NT2/D1 (cell line): Measurements from ENCODE around the gene EPHA5.

Source experiments
- DNase-seq: peaks from one replicate; pipeline ENCODE4 v3.0.0-alpha.2; 2011; ENCODE audit warnings: low read depth, low spot score
- H3K27me3 ChIP-seq: 2 replicates; pipeline ENCODE4 v1.6.0; 2011; ENCODE audit warnings: mild to moderate bottlenecking; ENCODE audit not compliant: insufficient read length, insufficient read depth
- H3K36me3 ChIP-seq: 2 replicates; pipeline ENCODE4 v1.6.1; 2011; ENCODE audit warnings: mild to moderate bottlenecking, low read length, mixed read lengths; ENCODE audit not compliant: insufficient read depth, insufficient read length
- H3K4me1 ChIP-seq: 2 replicates; pipeline ENCODE4 v1.5.1; 2011; ENCODE audit not compliant: insufficient read depth, insufficient read length
- H3K4me3 ChIP-seq: 2 replicates; pipeline ENCODE4 v1.5.1; 2011; ENCODE audit warnings: low read depth; ENCODE audit not compliant: insufficient read length
- H3K9ac ChIP-seq: 2 replicates; pipeline ENCODE4 v1.6.0; 2011; ENCODE audit warnings: low read depth; ENCODE audit not compliant: insufficient read length
- H3K9me3 ChIP-seq: 2 replicates; pipeline ENCODE4 v1.5.1; 2011; ENCODE audit warnings: mild to moderate bottlenecking, low read length; ENCODE audit not compliant: insufficient read depth
- SUZ12 ChIP-seq: IDR thresholded peaks from 2 replicates; pipeline ENCODE4 v1.6.1; 2011; ENCODE audit not compliant: insufficient read length, insufficient read depth; ENCODE audit errors: extremely low read depth
- YY1 ChIP-seq: IDR thresholded peaks from 2 replicates; pipeline ENCODE4 v1.6.1; 2011; ENCODE audit not compliant: insufficient read length, insufficient read depth
- ZNF274 ChIP-seq: IDR thresholded peaks from 2 replicates; pipeline ENCODE4 v1.6.1; 2011; ENCODE audit warnings: mild to moderate bottlenecking, low read depth, low read length

The EPHA5 gene

DNA sequence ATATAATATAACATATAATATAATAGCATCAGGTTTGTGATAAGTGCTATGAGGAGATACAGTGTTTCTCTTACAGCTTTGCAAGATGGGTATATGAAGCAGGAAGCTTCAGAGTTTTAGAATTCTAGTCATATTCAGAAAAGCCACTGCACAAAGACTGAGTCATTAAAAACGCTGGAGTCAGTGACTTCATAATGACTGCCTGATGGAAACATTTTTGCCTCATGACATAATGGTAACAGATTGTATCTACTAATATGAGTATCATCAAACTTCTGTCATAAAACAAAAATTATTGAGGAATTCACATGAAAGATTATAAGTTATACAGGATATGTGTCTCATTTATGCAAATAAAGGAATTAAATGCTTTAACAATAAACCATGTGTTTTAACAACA, 46.8 kb downstream of the EPHA5 start:
- TF ChIP-seq YY1 (no peak), ZNF274 (no peak), SUZ12 (no peak)
- H3K9me3 ChIP-seq: no peaks in the 10 kb centered on the region
- no peak for DNase-seq
- no peaks in the 10 kb centered on the region for H3K4me1 ChIP-seq
- no peaks in the 10 kb centered on the region for H3K27me3 ChIP-seq
- no peaks in the 10 kb centered on the region for H3K36me3 ChIP-seq
- H3K9ac ChIP-seq: no peak overlapping the region
- no peak overlapping the region for H3K4me3 ChIP-seq

DNA sequence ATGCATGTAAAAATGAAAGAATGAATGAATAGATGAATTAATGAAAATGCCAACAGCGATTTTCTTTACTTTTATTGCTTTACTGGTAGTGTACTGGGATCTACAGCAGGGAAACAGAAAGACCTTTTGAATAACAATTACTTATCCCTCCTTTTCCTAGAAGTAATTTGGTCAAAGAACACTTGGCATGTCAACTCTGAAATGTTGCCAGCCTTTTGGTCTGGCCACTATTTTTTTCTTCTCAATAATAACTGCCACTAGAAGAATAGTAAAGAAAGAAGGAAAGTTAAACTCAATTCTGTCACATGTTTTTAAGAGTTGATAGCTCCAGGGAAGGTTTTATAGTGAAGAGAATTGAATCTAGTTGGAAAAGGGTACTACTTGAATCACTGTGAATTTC, 52.9 kb downstream of the EPHA5 start:
- Histone ChIP-seq H3K27me3 (no peaks in the 10 kb centered on the region), H3K4me1 (no peaks in the 10 kb centered on the region), H3K9ac (no peak overlapping the region), H3K9me3 (no peaks in the 10 kb centered on the region), H3K4me3 (no peak overlapping the region), H3K36me3 (no peaks in the 10 kb centered on the region)
- no peak for DNase-seq
- TF ChIP-seq YY1: no peak
- TF ChIP-seq SUZ12: no peak
- TF ChIP-seq ZNF274: no peak

DNA sequence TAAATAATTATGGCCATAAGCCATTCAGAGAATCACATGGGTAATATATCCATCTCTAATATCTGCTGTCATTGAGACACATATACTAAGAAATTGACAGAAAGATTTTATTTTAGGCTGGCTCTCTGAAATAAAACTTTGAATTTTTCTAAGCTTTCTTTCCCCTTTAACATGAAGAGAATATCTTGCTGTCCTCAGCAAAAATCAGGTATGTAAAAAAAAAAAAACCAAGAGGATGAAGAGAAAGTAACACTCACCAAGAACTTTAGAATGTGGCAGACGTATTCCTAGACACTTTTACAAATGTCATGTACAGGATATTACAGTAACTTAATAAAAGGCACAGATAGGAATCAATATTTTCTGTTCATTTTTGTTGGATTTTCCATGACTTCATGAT, 65.8 kb downstream of the EPHA5 start:
- H3K27me3 ChIP-seq: no peaks in the 10 kb centered on the region
- H3K4me3 ChIP-seq: no peak overlapping the region

DNA sequence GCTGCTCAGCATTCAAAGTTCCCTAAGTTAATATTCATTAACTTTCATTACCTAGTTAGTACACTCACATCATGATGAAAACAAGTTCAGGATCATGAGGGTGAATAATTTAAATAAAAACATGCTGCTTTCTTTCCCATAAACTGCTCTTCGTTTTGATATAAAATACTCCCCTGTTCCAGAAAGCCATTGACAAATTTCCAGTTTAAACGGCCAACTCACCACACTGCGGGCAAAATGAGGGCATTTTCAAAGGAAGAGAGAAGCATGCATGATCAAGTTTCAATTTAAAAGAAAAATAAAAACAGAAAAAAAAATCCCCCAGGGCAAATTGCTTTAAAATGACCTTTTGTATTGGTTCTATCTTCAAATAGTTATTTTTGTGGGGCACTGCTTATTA, 69.6 kb downstream of the EPHA5 start:
- Histone ChIP-seq H3K4me3 (no peak overlapping the region), H3K9me3 (no peaks in the 10 kb centered on the region), H3K27me3 (no peaks in the 10 kb centered on the region), H3K4me1 (no peaks in the 10 kb centered on the region), H3K9ac (no peak overlapping the region), H3K36me3 (no peaks in the 10 kb centered on the region)
- TF ChIP-seq SUZ12: no peak
- TF ChIP-seq ZNF274: no peak
- no peak for TF ChIP-seq YY1
- no peak for DNase-seq

More for the DNA sequence above, 65.8 kb downstream of the EPHA5 start:
- DNase-seq: no peak
- Histone ChIP-seq H3K36me3 (no peaks in the 10 kb centered on the region), H3K9me3 (no peaks in the 10 kb centered on the region), H3K9ac (no peak overlapping the region), H3K4me1 (no peaks in the 10 kb centered on the region)
- no peak for TF ChIP-seq ZNF274
- no peak for TF ChIP-seq SUZ12
- no peak for TF ChIP-seq YY1

DNA sequence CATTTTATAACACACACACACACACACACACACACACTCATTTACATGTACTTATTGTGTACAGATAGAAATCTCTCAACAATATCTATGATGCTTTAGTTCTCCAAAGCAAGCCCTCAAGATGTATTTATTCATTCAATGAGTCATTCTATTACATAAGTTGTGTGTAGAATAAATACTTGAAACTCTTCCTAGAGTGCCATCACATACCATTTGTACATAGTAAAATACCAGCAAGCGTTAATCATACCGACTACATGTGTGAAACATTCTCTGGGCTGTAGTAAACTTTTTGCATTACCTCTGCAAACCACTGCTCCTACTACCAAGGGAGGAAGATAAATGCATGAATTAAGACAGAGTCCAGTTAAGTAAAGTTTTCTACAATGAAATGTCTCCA, 70.9 kb downstream of the EPHA5 start:
- H3K4me3 ChIP-seq: no peak overlapping the region
- H3K36me3 ChIP-seq: no peaks in the 10 kb centered on the region
- no peaks in the 10 kb centered on the region for H3K27me3 ChIP-seq
- no peak for TF ChIP-seq YY1
- TF ChIP-seq SUZ12: no peak
- no peak for TF ChIP-seq ZNF274
- no peaks in the 10 kb centered on the region for H3K4me1 ChIP-seq
- H3K9ac ChIP-seq: no peak overlapping the region
- DNase-seq: no peak
- H3K9me3 ChIP-seq: no peaks in the 10 kb centered on the region

DNA sequence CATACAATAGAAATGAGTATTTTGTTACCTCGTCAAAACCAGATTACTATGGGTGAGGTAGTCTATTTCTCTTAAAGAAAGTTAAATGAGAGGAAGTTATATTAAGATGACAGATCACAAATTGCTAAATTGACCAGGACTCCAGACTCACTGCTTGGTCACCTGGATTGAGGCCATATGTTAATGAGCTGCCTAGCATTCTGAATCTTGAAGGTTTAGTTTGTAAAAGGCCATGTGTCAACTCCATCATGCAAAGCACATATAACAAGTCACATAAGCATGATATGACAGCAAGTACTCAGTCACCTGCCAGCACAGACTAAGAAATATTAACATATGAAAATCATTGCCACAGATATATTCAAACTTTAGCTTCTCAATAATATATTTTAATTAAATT, 72.6 kb downstream of the EPHA5 start:
- Histone ChIP-seq H3K4me3 (no peak overlapping the region), H3K9ac (no peak overlapping the region), H3K36me3 (no peaks in the 10 kb centered on the region), H3K4me1 (no peaks in the 10 kb centered on the region), H3K27me3 (no peaks in the 10 kb centered on the region), H3K9me3 (no peaks in the 10 kb centered on the region)
- no peak for DNase-seq
- TF ChIP-seq YY1 (no peak), SUZ12 (no peak), ZNF274 (no peak)

DNA sequence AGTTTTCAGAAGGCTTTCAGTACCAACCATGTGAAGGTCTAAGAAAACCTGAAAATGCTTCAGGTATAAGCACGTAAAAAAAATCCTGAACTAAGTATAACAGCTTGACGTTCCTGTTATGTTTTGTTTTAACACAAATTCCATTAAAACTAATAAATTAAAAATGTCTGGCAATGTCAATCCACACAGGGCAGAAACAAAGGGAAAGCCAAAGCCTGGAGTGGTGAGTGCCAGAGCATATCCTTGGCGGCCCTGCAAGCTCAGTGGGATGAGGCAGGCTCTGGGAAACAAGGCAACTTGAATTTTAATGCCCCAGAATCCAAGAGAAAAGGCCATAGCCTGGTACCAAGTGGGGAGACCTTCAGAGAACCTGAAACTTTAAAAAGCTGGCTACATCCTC, 78.2 kb downstream of the EPHA5 start:
- Histone ChIP-seq H3K4me1 (no peaks in the 10 kb centered on the region), H3K9ac (no peak overlapping the region), H3K4me3 (no peak overlapping the region), H3K27me3 (no peaks in the 10 kb centered on the region), H3K9me3 (no peaks in the 10 kb centered on the region), H3K36me3 (no peaks in the 10 kb centered on the region)
- DNase-seq: no peak
- TF ChIP-seq SUZ12 (no peak), ZNF274 (no peak), YY1 (no peak)

DNA sequence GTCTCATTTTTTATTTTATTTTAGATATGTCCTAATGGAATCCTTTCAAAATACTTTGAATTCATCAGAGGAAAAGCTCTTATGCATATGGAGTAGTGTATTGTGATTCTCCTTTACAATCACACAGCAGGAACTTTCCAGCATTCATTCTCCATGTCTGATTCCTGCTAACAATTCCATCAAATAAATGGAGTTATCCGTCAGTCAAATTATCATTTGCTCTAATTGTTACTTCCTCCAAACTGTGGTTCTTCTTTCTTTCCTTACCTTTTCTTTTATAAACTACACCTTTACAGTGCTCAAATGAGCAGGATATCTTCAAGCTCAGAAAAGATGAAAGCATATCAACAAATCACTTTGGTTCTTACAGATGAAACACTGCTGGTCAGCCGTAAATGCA, 80.4 kb downstream of the EPHA5 start:
- Histone ChIP-seq H3K36me3 (no peaks in the 10 kb centered on the region), H3K9me3 (no peaks in the 10 kb centered on the region), H3K4me3 (no peak overlapping the region), H3K9ac (no peak overlapping the region), H3K27me3 (no peaks in the 10 kb centered on the region), H3K4me1 (no peaks in the 10 kb centered on the region)
- TF ChIP-seq YY1: no peak
- TF ChIP-seq SUZ12: no peak
- TF ChIP-seq ZNF274: no peak
- no peak for DNase-seq
